H1 (cell line): ENCODE results near the gene TUBGCP3. TPM values are rescaled to one million over a fixed set of nuclear protein-coding genes. Genes with fewer than 3 reads are reported as not detected.

Experiments used
- CBX8 ChIP-seq: fragments of 300-800, 300-1000 bp; sonication (generic); IDR thresholded peaks from 2 replicates; pipeline ENCODE4 v1.7.1; 2016; ENCODE audit warnings: low read depth, low read length, borderline replicate concordance
- polyA plus RNA-seq, 7 experiments: library from polyadenylated mRNA; depleted of rRNA in 3 of 7; stranded (reverse) in 5 of 7; unstranded in 2 of 7; fragments of >200 nt in 5 of 7; fragments of 200-250 nt in 2 of 7; gene quantifications; 1 replicate in 5 of 7; 2 replicates in 1 of 7; 4 replicates in 1 of 7; pipeline versions ENCODE4 v1.2.1 to v1.2.3, GENCODE V29; 2011 to 2013; ENCODE audit warnings: missing spikeins in 2 of 7, mixed read lengths in 2 of 7
- total RNA-seq: library from RNA; stranded (reverse); fragmentation: NEBNext Ultra II Directional; extraction: Animal tissue kit (Norgen Biotek cat#: 25700); gene quantifications from 2 replicates; pipeline ENCODE4 v1.2.1, GENCODE V29; 2021

Gene TUBGCP3
- total and polyA plus RNA-seq, 2 of the 8 experiments (the other 6 are each of a cell fraction or from before 2014, with no cell fraction given), result 27.0 to 31.7 TPM

DNA sequence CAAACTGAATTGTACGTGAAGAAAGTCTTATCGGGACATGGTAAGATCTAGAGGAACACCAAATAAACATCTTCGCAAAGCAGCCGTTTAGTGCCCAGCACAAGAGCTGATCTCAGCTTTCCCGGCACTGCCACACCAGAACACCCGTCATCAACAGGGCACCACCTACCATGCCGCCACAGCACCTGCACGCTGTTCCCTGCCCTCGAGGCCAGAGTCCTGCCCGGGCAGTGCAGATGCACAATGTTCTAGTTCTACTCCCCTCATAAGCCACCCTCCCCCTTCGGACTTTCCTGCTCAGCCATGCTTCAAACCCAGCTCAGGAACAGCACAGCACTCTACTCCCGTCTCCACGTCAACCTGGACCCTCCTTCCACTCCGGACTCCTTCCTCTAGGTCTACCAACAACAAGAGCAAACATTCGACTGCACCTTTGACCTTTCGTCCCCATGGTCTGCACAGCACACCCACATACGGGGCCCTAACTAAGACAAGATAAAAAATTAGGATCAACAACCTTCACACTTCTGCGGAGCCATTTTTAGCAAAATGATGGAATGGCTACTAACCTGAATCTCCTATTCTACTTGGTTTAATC, 25.1 kb downstream of the TUBGCP3 start (continued):
- no peak for TF ChIP-seq CBX8
